Measurements from ENCODE around the gene BOD1.

- TF ChIP-seq EP300 (IDR thresholded peaks at IDR 0.05; ENCODE audit: borderline replicate concordance in 1 of 2, control insufficient read depth in 1 of 2, low read depth in 2 of 2, low read length in 2 of 2) = no peak
- TF ChIP-seq, protein P1, sequence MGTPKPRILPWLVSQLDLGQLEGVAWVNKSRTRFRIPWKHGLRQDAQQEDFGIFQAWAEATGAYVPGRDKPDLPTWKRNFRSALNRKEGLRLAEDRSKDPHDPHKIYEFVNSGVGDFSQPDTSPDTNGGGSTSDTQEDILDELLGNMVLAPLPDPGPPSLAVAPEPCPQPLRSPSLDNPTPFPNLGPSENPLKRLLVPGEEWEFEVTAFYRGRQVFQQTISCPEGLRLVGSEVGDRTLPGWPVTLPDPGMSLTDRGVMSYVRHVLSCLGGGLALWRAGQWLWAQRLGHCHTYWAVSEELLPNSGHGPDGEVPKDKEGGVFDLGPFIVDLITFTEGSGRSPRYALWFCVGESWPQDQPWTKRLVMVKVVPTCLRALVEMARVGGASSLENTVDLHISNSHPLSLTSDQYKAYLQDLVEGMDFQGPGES (IDR thresholded peaks at IDR 0.05) = no peak
- no peak for TF ChIP-seq ETV6 (conservative IDR thresholded peaks at IDR 0.05 in 1 of 2, IDR thresholded peaks at IDR 0.05 in 1 of 2; ENCODE audit: borderline replicate concordance in 1 of 2, low read depth in 1 of 2)
- TF ChIP-seq JUND (IDR thresholded peaks at IDR 0.05; ENCODE audit: low read depth, low read length) = no peak
- TF ChIP-seq CTCF (IDR thresholded peaks at IDR 0.05 in 2 of 3, conservative IDR thresholded peaks at IDR 0.05 in 1 of 3; ENCODE audit: control insufficient read depth in 2 of 3, extremely low read depth in 1 of 3, insufficient read depth in 1 of 3, low read depth in 3 of 3, low read length in 3 of 3) = no peak
- TF ChIP-seq YY1 (IDR thresholded peaks at IDR 0.05; ENCODE audit: low read depth, low read length) = no peak
- no peak for TF ChIP-seq MAX (IDR thresholded peaks at IDR 0.05; ENCODE audit: low read depth, low read length)
- no peak for TF ChIP-seq FOXM1 (IDR thresholded peaks at IDR 0.05; ENCODE audit: low read depth, low read length)
- TF ChIP-seq TAF1 (IDR thresholded peaks at IDR 0.05; ENCODE audit: borderline replicate concordance, low read depth, low read length) = no peak
- TF ChIP-seq, protein P2, sequence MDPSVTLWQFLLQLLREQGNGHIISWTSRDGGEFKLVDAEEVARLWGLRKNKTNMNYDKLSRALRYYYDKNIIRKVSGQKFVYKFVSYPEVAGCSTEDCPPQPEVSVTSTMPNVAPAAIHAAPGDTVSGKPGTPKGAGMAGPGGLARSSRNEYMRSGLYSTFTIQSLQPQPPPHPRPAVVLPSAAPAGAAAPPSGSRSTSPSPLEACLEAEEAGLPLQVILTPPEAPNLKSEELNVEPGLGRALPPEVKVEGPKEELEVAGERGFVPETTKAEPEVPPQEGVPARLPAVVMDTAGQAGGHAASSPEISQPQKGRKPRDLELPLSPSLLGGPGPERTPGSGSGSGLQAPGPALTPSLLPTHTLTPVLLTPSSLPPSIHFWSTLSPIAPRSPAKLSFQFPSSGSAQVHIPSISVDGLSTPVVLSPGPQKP (IDR thresholded peaks at IDR 0.05; ENCODE audit: low read depth, low read length) = no peak
- no peak for TF ChIP-seq POLR2A (IDR thresholded peaks at IDR 0.05; ENCODE audit: low read depth, low read length)
- TF ChIP-seq SIN3A (IDR thresholded peaks at IDR 0.05; ENCODE audit: low read depth, low read length) = no peak
- no peak for TF ChIP-seq DPF2 (IDR thresholded peaks at IDR 0.05)
- TF ChIP-seq RBBP5 (conservative IDR thresholded peaks at IDR 0.05) = no peak
These were observed 21.9 kb upstream of the BOD1 start for GRCh38 chr5:173638126-173639040.

All from GM12878 (cell line).